ENCODE measurements around the gene MS4A15. TPM values are rescaled to one million over a fixed set of nuclear protein-coding genes. Genes with fewer than 3 reads are reported as not detected.

MS4A15 gene
- total and polyA plus RNA-seq, 2 experiments from 2014 or later, result not detected

GRCh38 chr11:60780065-60780464 lies 23.4 kb downstream of the MS4A15 start:
- H3K4me2 ChIP-seq (ENCODE audit: unreplicated experiment), result no peak overlapping the region
- no peak for DNase-seq
- 29 to 39% methylated on average over 2 of the region's 2 CpGs for WGBS, 2 experiments (ENCODE audit: low coverage in 1 of 2, low lambda C conversion rate in 2 of 2, missing lambda C conversion rate in 2 of 2)
- peaks cover 21% of the 10 kb centered on the region for H3K27me3 ChIP-seq (replicated peaks; ENCODE audit: insufficient read depth)
- no peak overlapping the region for H3K9ac ChIP-seq
- peaks cover 17% of the 10 kb centered on the region for H3K4me1 ChIP-seq (ENCODE audit: insufficient read depth)
- H3F3A ChIP-seq (ENCODE audit: insufficient read depth), result peaks cover 17% of the 10 kb centered on the region
- TF ChIP-seq EZH2 (IDR thresholded peaks at IDR 0.05; ENCODE audit: insufficient read depth, poor library complexity, severe bottlenecking) (no peak), EZH2phosphoT487 (IDR thresholded peaks at IDR 0.05; ENCODE audit: insufficient read depth, low read depth) (no peak)
- no peaks in the 10 kb centered on the region for H3K79me2 ChIP-seq (ENCODE audit: insufficient read depth)
- no peak overlapping the region for H3K27ac ChIP-seq
- no peaks in the 10 kb centered on the region for H4K20me1 ChIP-seq (ENCODE audit: insufficient read depth)
- H3K9me3 ChIP-seq (ENCODE audit: low read depth), result no peaks in the 10 kb centered on the region
- no peak overlapping the region for H3K4me3 ChIP-seq
- no peak overlapping the region for H2AFZ ChIP-seq
- H3K36me3 ChIP-seq (ENCODE audit: low read depth), result no peaks in the 10 kb centered on the region
- in situ Hi-C loops (cut with MboI), result no loop called here
- H3K9me2 ChIP-seq (ENCODE audit: insufficient read depth), result no peaks in the 10 kb centered on the region

- Histone ChIP-seq H3K4me2 (ENCODE audit: unreplicated experiment) (no peak overlapping the region), H3K79me2 (ENCODE audit: insufficient read depth) (no peaks in the 10 kb centered on the region), H3K4me1 (ENCODE audit: insufficient read depth) (peaks cover 14% of the 10 kb centered on the region), H3F3A (ENCODE audit: insufficient read depth) (peaks cover 17% of the 10 kb centered on the region), H2AFZ (no peak overlapping the region), H3K9me2 (ENCODE audit: insufficient read depth) (no peaks in the 10 kb centered on the region), H3K4me3 (no peak overlapping the region), H3K9me3 (ENCODE audit: low read depth) (no peaks in the 10 kb centered on the region), H3K27me3 (replicated peaks; ENCODE audit: insufficient read depth) (peaks cover 21% of the 10 kb centered on the region), H3K36me3 (ENCODE audit: low read depth) (no peaks in the 10 kb centered on the region), H3K27ac (no peak overlapping the region), H4K20me1 (ENCODE audit: insufficient read depth) (no peaks in the 10 kb centered on the region), H3K9ac (no peak overlapping the region)
- TF ChIP-seq EZH2phosphoT487 (IDR thresholded peaks at IDR 0.05; ENCODE audit: insufficient read depth, low read depth) (no peak), EZH2 (IDR thresholded peaks at IDR 0.05; ENCODE audit: insufficient read depth, poor library complexity, severe bottlenecking) (no peak)
- no peak for DNase-seq
- in situ Hi-C loops (cut with MboI), result no loop called here
Observed at GRCh38 chr11:60780774-60781173, 24.1 kb downstream of the MS4A15 start.

GRCh38 chr11:60781286-60781980 lies 24.8 kb downstream of the MS4A15 start:
- no peak for TF ChIP-seq EZH2phosphoT487 (IDR thresholded peaks at IDR 0.05; ENCODE audit: insufficient read depth, low read depth)
- no peak for TF ChIP-seq EZH2 (IDR thresholded peaks at IDR 0.05; ENCODE audit: insufficient read depth, poor library complexity, severe bottlenecking)
- H3K9me2 ChIP-seq (ENCODE audit: insufficient read depth), result no peaks in the 10 kb centered on the region
- H3K4me2 ChIP-seq (ENCODE audit: unreplicated experiment), result no peak overlapping the region
- H3K9ac ChIP-seq, result no peak overlapping the region
- no peak for DNase-seq
- H3K27me3 ChIP-seq (replicated peaks; ENCODE audit: insufficient read depth), result peaks cover 21% of the 10 kb centered on the region
- H3K36me3 ChIP-seq (ENCODE audit: low read depth), result no peaks in the 10 kb centered on the region
- 39 to 40% methylated on average over 7 of the region's 7 CpGs for WGBS, 2 experiments (ENCODE audit: low coverage in 1 of 2, low lambda C conversion rate in 2 of 2, missing lambda C conversion rate in 2 of 2)
- in situ Hi-C loops (cut with MboI), result no loop called here
- H4K20me1 ChIP-seq (ENCODE audit: insufficient read depth), result no peaks in the 10 kb centered on the region
- no peak overlapping the region for H3K27ac ChIP-seq
- no peak overlapping the region for H2AFZ ChIP-seq
- H3K4me1 ChIP-seq (ENCODE audit: insufficient read depth), result peaks cover 16% of the 10 kb centered on the region
- no peak overlapping the region for H3K4me3 ChIP-seq
- no peaks in the 10 kb centered on the region for H3K79me2 ChIP-seq (ENCODE audit: insufficient read depth)
- peaks cover 17% of the 10 kb centered on the region for H3F3A ChIP-seq (ENCODE audit: insufficient read depth)
- H3K9me3 ChIP-seq (ENCODE audit: low read depth), result no peaks in the 10 kb centered on the region

- Histone ChIP-seq H3K79me2 (ENCODE audit: insufficient read depth) (no peaks in the 10 kb centered on the region), H4K20me1 (ENCODE audit: insufficient read depth) (no peaks in the 10 kb centered on the region), H3K4me1 (ENCODE audit: insufficient read depth) (peaks cover 19% of the 10 kb centered on the region), H3K27ac (no peak overlapping the region), H3K9ac (no peak overlapping the region), H2AFZ (no peak overlapping the region), H3K36me3 (ENCODE audit: low read depth) (no peaks in the 10 kb centered on the region), H3K27me3 (replicated peaks; ENCODE audit: insufficient read depth) (peaks cover 21% of the 10 kb centered on the region), H3K9me2 (ENCODE audit: insufficient read depth) (no peaks in the 10 kb centered on the region), H3K9me3 (ENCODE audit: low read depth) (no peaks in the 10 kb centered on the region), H3K4me2 (ENCODE audit: unreplicated experiment) (no peak overlapping the region), H3F3A (ENCODE audit: insufficient read depth) (peaks cover 15% of the 10 kb centered on the region), H3K4me3 (no peak overlapping the region)
- TF ChIP-seq EZH2 (IDR thresholded peaks at IDR 0.05; ENCODE audit: insufficient read depth, poor library complexity, severe bottlenecking), result no peak
- no peak for TF ChIP-seq EZH2phosphoT487 (IDR thresholded peaks at IDR 0.05; ENCODE audit: insufficient read depth, low read depth)
- no peak for DNase-seq
- in situ Hi-C loops (cut with MboI), result no loop called here
- WGBS, 2 experiments (ENCODE audit: low coverage in 1 of 2, low lambda C conversion rate in 2 of 2, missing lambda C conversion rate in 2 of 2), result 57 to 66% methylated on average over 4 of the region's 4 CpGs
Observed at GRCh38 chr11:60781981-60782316, 25.3 kb downstream of the MS4A15 start.
